ENCODE data around the gene PPP6R1.

GRCh38 chr19:55230329-55230728, 28.5 kb downstream of the PPP6R1 start:
- TF ChIP-seq POLR2AphosphoS5 (IDR thresholded peaks at IDR 0.05; ENCODE audit: low read depth, low read length) (no peak), CTCF (IDR thresholded peaks at IDR 0.05) (no peak)

Data from Panc1 (cell line).